HEK293T (cell line): Measurements from ENCODE around the gene NLRP3.

Source experiments
- CTCF ChIA-PET: fragments of 350-600 bp; formaldehyde crosslinking; extraction: SDS; loops from one replicate; lab custom pipeline; 2021; ENCODE audit warnings: antibody characterized with exemption, inconsistent platforms; lab: Yijun Ruan, JAX
- POLR2A ChIA-PET: fragments of 350-600 bp; formaldehyde crosslinking; extraction: SDS; loops from one replicate; lab custom pipeline; 2020; ENCODE audit warnings: antibody characterized with exemption, inconsistent platforms; lab: Yijun Ruan, JAX
- DNase-seq: peaks from one replicate; pipeline ENCODE4 v3.0.0; 2012; ENCODE audit warnings: mixed read lengths; ENCODE audit errors: extremely low spot score
- ARNT ChIP-seq: fragments of 450-650 bp; IDR thresholded peaks from 2 replicates; pipeline ENCODE4 v1.6.1; 2017; ENCODE audit warnings: mild to moderate bottlenecking
- BHLHE40 ChIP-seq: fragments of 450-650 bp; IDR thresholded peaks from 2 replicates; pipeline ENCODE4 v1.6.1; 2016; ENCODE audit warnings: mild to moderate bottlenecking, moderate library complexity, borderline replicate concordance
- CTBP1 ChIP-seq: fragments of 450-650 bp; IDR thresholded peaks from 2 replicates; pipeline ENCODE4 v1.6.1; 2016; ENCODE audit warnings: borderline replicate concordance
- ELF4 ChIP-seq: fragments of 450-650 bp; IDR thresholded peaks from 2 replicates; pipeline ENCODE4 v1.6.1; 2017; ENCODE audit warnings: antibody characterized with exemption
- FOXA1 ChIP-seq: fragments of 450-650 bp; IDR thresholded peaks from 2 replicates; pipeline ENCODE4 v1.6.1; 2016; ENCODE audit warnings: mild to moderate bottlenecking
- FOXK2 ChIP-seq: fragments of 450-650 bp; IDR thresholded peaks from 2 replicates; pipeline ENCODE4 v1.6.1; 2016; ENCODE audit warnings: mild to moderate bottlenecking
- FOXM1 ChIP-seq: fragments of 450-650 bp; IDR thresholded peaks from 2 replicates; pipeline ENCODE4 v1.6.1; 2017; ENCODE audit warnings: mild to moderate bottlenecking, borderline replicate concordance
- HDGF ChIP-seq: fragments of 450-650 bp; IDR thresholded peaks from 2 replicates; pipeline ENCODE4 v1.6.1; 2017; ENCODE audit warnings: antibody characterized with exemption, borderline replicate concordance
- L3MBTL2 ChIP-seq: fragments of 450-650 bp; conservative IDR thresholded peaks from 2 replicates; pipeline ENCODE4 v1.6.1; 2016; ENCODE audit warnings: mild to moderate bottlenecking
- LEF1 ChIP-seq: fragments of 450-650 bp; IDR thresholded peaks from 2 replicates; pipeline ENCODE4 v1.6.1; 2017; ENCODE audit warnings: mild to moderate bottlenecking, borderline replicate concordance
- NFRKB ChIP-seq: fragments of 450-650 bp; IDR thresholded peaks from 2 replicates; pipeline ENCODE4 v1.6.1; 2016; ENCODE audit warnings: mild to moderate bottlenecking, moderate library complexity
- SP1 ChIP-seq: fragments of 450-650 bp; IDR thresholded peaks from 2 replicates; pipeline ENCODE4 v1.6.1; 2017
- SUZ12 ChIP-seq: fragments of 450-650 bp; IDR thresholded peaks from 2 replicates; pipeline ENCODE4 v1.6.1; 2016; ENCODE audit warnings: mild to moderate bottlenecking
- TARDBP ChIP-seq: fragments of 450-650 bp; IDR thresholded peaks from 2 replicates; pipeline ENCODE4 v1.6.1; 2016
- ZNF384 ChIP-seq: fragments of 450-650 bp; IDR thresholded peaks from 2 replicates; pipeline ENCODE4 v1.6.1; 2016
- TF ChIP-seq, protein P1 (sequence below): fragments of 450-650 bp; IDR thresholded peaks from 2 replicates; pipeline ENCODE4 v1.6.1; 2016

NLRP3 gene

GRCh38 chr1:247417831-247418230 is 1.9 kb downstream of the NLRP3 start:
- POLR2A ChIA-PET: no interaction called here
- TF ChIP-seq ARNT: no peak
- CTCF ChIA-PET: no interaction called here
- no peak for DNase-seq

- no peak for TF ChIP-seq FOXM1
- TF ChIP-seq ELF4: no peak
- TF ChIP-seq BHLHE40: no peak
- TF ChIP-seq FOXA1: no peak
- no peak for TF ChIP-seq L3MBTL2
- TF ChIP-seq LEF1: no peak
- TF ChIP-seq FOXK2: no peak
- TF ChIP-seq NFRKB: no peak
- TF ChIP-seq SP1: no peak
- TF ChIP-seq, protein P1, sequence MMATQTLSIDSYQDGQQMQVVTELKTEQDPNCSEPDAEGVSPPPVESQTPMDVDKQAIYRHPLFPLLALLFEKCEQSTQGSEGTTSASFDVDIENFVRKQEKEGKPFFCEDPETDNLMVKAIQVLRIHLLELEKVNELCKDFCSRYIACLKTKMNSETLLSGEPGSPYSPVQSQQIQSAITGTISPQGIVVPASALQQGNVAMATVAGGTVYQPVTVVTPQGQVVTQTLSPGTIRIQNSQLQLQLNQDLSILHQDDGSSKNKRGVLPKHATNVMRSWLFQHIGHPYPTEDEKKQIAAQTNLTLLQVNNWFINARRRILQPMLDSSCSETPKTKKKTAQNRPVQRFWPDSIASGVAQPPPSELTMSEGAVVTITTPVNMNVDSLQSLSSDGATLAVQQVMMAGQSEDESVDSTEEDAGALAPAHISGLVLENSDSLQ: no peak
- TF ChIP-seq CTBP1: no peak
- TF ChIP-seq ZNF384: no peak
- TF ChIP-seq HDGF: no peak
- TF ChIP-seq TARDBP: no peak
- TF ChIP-seq SUZ12: no peak
- no peak for TF ChIP-seq ARNT
- ChIA-PET POLR2A (no interaction called here), CTCF (no interaction called here)
- DNase-seq: no peak
Observed at GRCh38 chr1:247419336-247419735, 3.4 kb downstream of the NLRP3 start.

GRCh38 chr1:247421074-247421473 is 5.1 kb downstream of the NLRP3 start:
- CTCF ChIA-PET: no interaction called here
- POLR2A ChIA-PET: no interaction called here
- no peak for DNase-seq
- no peak for TF ChIP-seq ARNT
- no peak for TF ChIP-seq FOXA1
- TF ChIP-seq, protein P1: no peak
- TF ChIP-seq ELF4: no peak
- TF ChIP-seq FOXK2: no peak
- TF ChIP-seq FOXM1: no peak
- TF ChIP-seq SUZ12: no peak
- TF ChIP-seq L3MBTL2: no peak

DNA sequence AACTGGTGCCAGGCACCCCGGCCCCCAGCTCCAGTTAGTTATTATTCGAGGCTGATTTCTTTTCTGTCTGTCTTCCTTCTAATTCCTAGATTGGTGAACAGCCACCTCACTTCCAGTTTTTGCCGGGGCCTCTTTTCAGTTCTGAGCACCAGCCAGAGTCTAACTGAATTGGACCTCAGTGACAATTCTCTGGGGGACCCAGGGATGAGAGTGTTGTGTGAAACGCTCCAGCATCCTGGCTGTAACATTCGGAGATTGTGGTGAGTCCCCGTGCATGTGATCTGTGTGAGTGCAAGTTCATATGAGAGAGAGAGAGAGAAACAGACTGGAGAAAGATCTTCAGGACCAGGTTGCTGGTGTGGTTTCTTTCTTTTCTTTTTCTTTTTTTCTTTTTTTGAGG is 13.5 kb downstream of the NLRP3 start:
- CTCF ChIA-PET: no interaction called here
- DNase-seq: no peak
- TF ChIP-seq FOXK2 (no peak), CTBP1 (no peak), L3MBTL2 (no peak), ZNF384 (no peak), ELF4 (no peak), ARNT (no peak), FOXM1 (no peak), SP1 (no peak), FOXA1 (no peak), HDGF (no peak), LEF1 (no peak), SUZ12 (no peak)
- TF ChIP-seq, protein P1: no peak
- POLR2A ChIA-PET: no interaction called here

DNA sequence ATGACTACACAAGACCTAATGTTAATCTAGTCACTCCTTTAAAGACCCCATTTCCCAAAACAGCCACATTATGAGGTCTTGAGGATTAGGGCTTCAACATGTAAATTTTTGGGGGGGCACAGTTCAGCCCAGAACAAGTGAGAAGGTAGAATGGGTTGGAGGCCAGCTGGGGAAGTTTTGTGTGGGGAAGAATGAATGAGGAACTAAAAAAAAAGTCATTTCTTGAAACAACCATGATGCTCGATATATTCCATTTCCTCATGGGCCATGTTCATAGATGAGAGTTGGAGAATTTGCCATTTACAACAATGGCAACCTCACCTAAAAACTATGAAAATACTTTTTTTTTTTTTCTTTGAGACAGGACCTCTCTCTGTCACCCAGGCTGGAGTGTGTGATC is 14.5 kb downstream of the NLRP3 start:
- DNase-seq: no peak
- CTCF ChIA-PET: no interaction called here
- POLR2A ChIA-PET: no interaction called here
- no peak for TF ChIP-seq LEF1
- TF ChIP-seq ELF4: no peak
- TF ChIP-seq FOXA1: no peak
- no peak for TF ChIP-seq FOXK2
- TF ChIP-seq BHLHE40: no peak
- no peak for TF ChIP-seq ZNF384
- no peak for TF ChIP-seq SP1
- no peak for TF ChIP-seq SUZ12
- TF ChIP-seq, protein P1: no peak
- TF ChIP-seq FOXM1: no peak
- TF ChIP-seq ARNT: no peak

- CTCF ChIA-PET: no interaction called here
- POLR2A ChIA-PET: no interaction called here
Observed at GRCh38 chr1:247431643-247432042, 15.7 kb downstream of the NLRP3 start.

More at GRCh38 chr1:247431643-247432042, 15.7 kb downstream of the NLRP3 start:
- TF ChIP-seq L3MBTL2: no peak
- TF ChIP-seq FOXA1: no peak
- no peak for TF ChIP-seq SP1
- no peak for TF ChIP-seq HDGF
- TF ChIP-seq BHLHE40: no peak
- no peak for TF ChIP-seq ARNT
- TF ChIP-seq FOXK2: no peak
- TF ChIP-seq TARDBP: no peak
- TF ChIP-seq FOXM1: no peak
- no peak for TF ChIP-seq CTBP1
- no peak for TF ChIP-seq ZNF384
- no peak for TF ChIP-seq NFRKB
- TF ChIP-seq LEF1: no peak
- TF ChIP-seq, protein P1: no peak
- no peak for TF ChIP-seq ELF4
- no peak for TF ChIP-seq SUZ12
- no peak for DNase-seq
